Measurements from ENCODE around the gene HPD. TPM values are rescaled to one million over a fixed set of nuclear protein-coding genes. Genes with fewer than 3 reads are reported as not detected.

Gene HPD
- total and polyA plus RNA-seq, 2 of the 4 experiments (the other 2 are of a cell fraction): 0.15 to 0.18 TPM

DNA sequence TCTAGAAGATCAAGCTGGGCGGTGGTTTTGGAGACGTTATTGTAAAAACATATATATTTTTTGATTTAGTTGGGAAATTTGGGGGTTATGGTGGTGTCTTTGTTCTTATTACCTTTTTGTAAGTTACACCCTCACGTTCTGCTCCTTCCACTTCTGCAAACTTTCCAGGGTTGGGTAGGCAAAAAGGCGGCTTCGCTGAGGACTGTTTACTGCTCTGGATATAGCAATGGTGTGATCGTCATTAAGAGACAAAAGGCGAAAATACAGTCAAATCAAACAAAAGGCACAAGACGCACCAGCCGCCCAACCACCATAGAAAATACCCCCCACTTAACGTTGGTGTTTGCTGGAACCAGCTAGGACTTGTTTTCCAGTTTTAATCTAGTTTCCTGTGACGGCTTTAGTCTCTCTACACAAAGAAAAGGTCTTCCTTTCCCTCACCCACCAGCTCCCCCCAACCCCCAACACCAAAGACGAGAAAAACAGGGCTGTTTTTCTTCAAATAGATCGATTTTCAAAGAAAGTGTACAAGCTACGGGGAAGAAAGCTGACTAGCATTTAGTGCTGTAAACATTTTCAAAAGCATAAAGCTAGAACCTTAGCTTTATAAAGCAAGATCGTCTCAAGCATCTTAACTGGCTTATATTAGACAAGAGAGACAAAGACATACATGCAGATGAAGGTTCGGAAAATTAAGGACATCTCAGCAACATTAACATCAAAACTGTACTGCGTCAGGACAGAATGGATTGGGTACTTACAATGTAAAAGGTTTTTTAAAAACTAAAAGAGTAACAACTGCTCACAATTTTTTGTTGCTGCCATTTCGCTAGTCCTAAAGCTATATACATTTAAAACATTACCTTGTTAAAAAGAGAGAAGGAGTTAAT is 56.8 kb downstream of the HPD start:
- POLR2A ChIA-PET (ENCODE audit: unreplicated experiment): interaction anchor here (0.6 to 3.4 kb wide), 2 partner anchors 9 to 108 kb away, joined by 13 to 20 read pairs; no protein-coding TSS in a partner anchor
- Histone ChIP-seq H3K36me3 (ENCODE audit: control insufficient read depth, insufficient read depth, low read length) (peaks cover 5% of the 10 kb centered on the region), H2AK5ac (ENCODE audit: low read depth, low read length) (peak overlapping the region; percentile 87), H3K14ac (replicated peaks; ENCODE audit: low read depth, low read length) (peak overlapping the region; percentile 100), H3K4ac (ENCODE audit: low read depth, low read length) (peak overlapping the region; percentile 99), H3K4me2 (ENCODE audit: low read depth, low read length) (peak overlapping the region; percentile 96), H3K27ac (ENCODE audit: insufficient read depth, low read length) (peak overlapping the region; percentile 97), H3K9me1 (ENCODE audit: insufficient read depth, low read length) (peaks cover 4% of the 10 kb centered on the region; the same call in 1 of the 2 replicates), H3K4me1 (ENCODE audit: control insufficient read depth, insufficient read depth, low read length) (peaks cover 31% of the 10 kb centered on the region), H3K27me3 (ENCODE audit: control insufficient read depth, insufficient read depth, low read length) (no peaks in the 10 kb centered on the region), H2BK120ac (ENCODE audit: low read depth, low read length) (peak overlapping the region; percentile 88), H3K18ac (ENCODE audit: low read depth, low read length) (peak overlapping the region; percentile 99), H3K9ac (ENCODE audit: low read depth, low read length) (peak overlapping the region; percentile 93), H2AK9ac (replicated peaks; ENCODE audit: low read depth, low read length, poor library complexity) (peak overlapping the region; percentile 100), H3K56ac (ENCODE audit: extremely low read depth, insufficient read depth, low read length) (peak overlapping the region; percentile 99), H2BK5ac (ENCODE audit: low read depth, low read length, poor library complexity, severe bottlenecking) (peak overlapping the region; percentile 99), H2BK20ac (ENCODE audit: low read depth, low read length) (peak overlapping the region; percentile 68), H4K91ac (ENCODE audit: insufficient read depth, low read depth, low read length) (peak overlapping the region; percentile 99), H4K20me1 (ENCODE audit: insufficient read depth, low read length) (peaks cover 24% of the 10 kb centered on the region), H3K9me3 (ENCODE audit: control insufficient read depth, insufficient read depth, low read length) (no peaks in the 10 kb centered on the region), H3K79me1 (ENCODE audit: low read depth in 1 of 2, low read length in 2 of 2) (peaks cover 7 to 45% of the 10 kb centered on the region in 2 experiments; a peak in 3 of 4 replicates), H3K23ac (ENCODE audit: low read depth, low read length) (peak overlapping the region; percentile 100), H4K8ac (ENCODE audit: low read depth in 2 of 2, low read length in 2 of 2) (peak overlapping the region; percentile 93 to 99), H2AFZ (replicated peaks; ENCODE audit: low read length, poor library complexity) (peak overlapping the region; percentile 67), H2BK15ac (ENCODE audit: low read depth, low read length) (peak overlapping the region; percentile 77; the same call in 2 of the 3 replicates), H3K4me3 (ENCODE audit: insufficient read depth, low read depth, low read length) (peak overlapping the region; percentile 52), H4K5ac (ENCODE audit: low read depth, low read length) (peak overlapping the region; percentile 100)
- in situ Hi-C loops (cut with MboI; ENCODE audit: low sequenced_read_pairs): no loop called here
- no CpG with 5 or more reads among the region's 18 CpGs for WGBS, 2 experiments (ENCODE audit: extremely low coverage in 2 of 2, insufficient read length in 1 of 2)
- ATAC-seq (ENCODE audit: low read depth) (no peak), DNase-seq (peak; percentile 45)
- CTCF ChIA-PET: interaction anchor here (0.9 to 2.3 kb wide), 3 partner anchors 8 to 86 kb away, joined by 3 to 8 read pairs (median 6); partner anchors contain the start of genes PSMD9 and RHOF
- dilution Hi-C loops (cut with HindIII; ENCODE audit: low sequenced_read_pairs, unreplicated experiment): no loop called here
- intact Hi-C loops (cut with micrococcal nuclease): no loop called here
- no peak for TF ChIP-seq MAZ (IDR thresholded peaks at IDR 0.05; ENCODE audit: borderline replicate concordance, low read depth, low read length)
- TF ChIP-seq RCOR1 (IDR thresholded peaks at IDR 0.05; ENCODE audit: insufficient replicate concordance, low read length): no peak
- TF ChIP-seq MAFK (IDR thresholded peaks at IDR 0.05; ENCODE audit: low read depth, low read length): no peak
- no peak for TF ChIP-seq FOS (IDR thresholded peaks at IDR 0.05; ENCODE audit: low read depth, low read length)
- TF ChIP-seq CHD1 (IDR thresholded peaks at IDR 0.05; ENCODE audit: low read depth, low read length): no peak
- no peak for TF ChIP-seq POLR2A (IDR thresholded peaks at IDR 0.05; ENCODE audit: low read depth, low read length)
- no peak for TF ChIP-seq SMC3 (IDR thresholded peaks at IDR 0.05; ENCODE audit: low read depth, low read length)
- no peak for TF ChIP-seq CEBPB (IDR thresholded peaks at IDR 0.05; ENCODE audit: low read depth, low read length)
- no peak for TF ChIP-seq RAD21 (IDR thresholded peaks at IDR 0.05; ENCODE audit: low read length)
- TSS peak; percentile 55 for BruUV-seq (replicated peaks)
